Body of pancreas (tissue), 4 donors: ENCODE data around the gene NCAPD3. TPM values are rescaled to one million over a fixed set of nuclear protein-coding genes. Genes with fewer than 3 reads are reported as not detected.

ENCODE experiments used
- ATAC-seq: fragments of 150-250 bp; one replicate; pipeline ENCODE4 v1.9.1; 2016
- DNase-seq, 4 donors: peaks; one replicate each; pipeline ENCODE4 v3.0.0-alpha.2; 2019
- H3K27ac ChIP-seq, 4 donors: fragments of 200-600 bp; sonication (generic); 1 replicate in 3 of 4; 2 replicates in 1 of 4; pipeline versions ENCODE4 v1.5.1 to v1.6.1; 2016 to 2019; ENCODE audit warnings: mild to moderate bottlenecking in 1 of 4, mixed read lengths in 1 of 4, moderate library complexity in 1 of 4
- H3K27me3 ChIP-seq, 2 donors: fragments of 200-600 bp; sonication (generic); one replicate each; pipeline ENCODE4 v1.6.0; 2016; ENCODE audit warnings: mild to moderate bottlenecking in 1 of 2
- H3K36me3 ChIP-seq, 2 donors: fragments of 200-600 bp; sonication (generic); replicated peaks in 1 of 2; 2 replicates each; pipeline ENCODE4 v1.5.1; 2016; ENCODE audit warnings: low read depth in 2 of 2; ENCODE audit not compliant: insufficient read depth in 1 of 2
- H3K4me1 ChIP-seq: fragments of 200-600 bp; sonication (generic); one replicate; pipeline ENCODE4 v1.6.0; 2016
- H3K4me3 ChIP-seq, 2 donors: fragments of 200-600 bp; sonication (generic); 1 replicate in 1 of 2; 2 replicates in 1 of 2; pipeline ENCODE4 v1.5.1; 2016 to 2019
- H3K9me3 ChIP-seq, 3 donors: fragments of 200-600 bp; sonication (generic); 1 replicate in 2 of 3; 2 replicates in 1 of 3; pipeline ENCODE4 v1.5.1; 2016
- POLR2A ChIP-seq, 3 donors: fragments of 450-650 bp; IDR thresholded peaks; one replicate each; pipeline ENCODE4 v1.6.1; 2016; ENCODE audit warnings: antibody characterized with exemption in 3 of 3, mild to moderate bottlenecking in 2 of 3
- WGBS, 2 donors: methylation state at CpG; one replicate each; pipeline ENCODE4 v1.1.5; 2017; 5-methylcytosine and 5-hydroxymethylcytosine counted together
- intact Hi-C: fragments of 100-400 bp; cut with DNase I; formaldehyde crosslinking; loops from one replicate; pipeline ENCODE4 v1.15.1; 2023
- total RNA-seq, 2 donors: library from RNA; depleted of rRNA; stranded (reverse); fragments of >200 nt; gene quantifications; one replicate each; pipeline ENCODE4 v1.1.0, GENCODE V29; 2016
- TF ChIP-seq, protein P1 (sequence below), 7 experiments: fragments of 450-650 bp in 4 of 7; fragments of 200-600 bp in 3 of 7; sonication (generic) in 3 of 7; IDR thresholded peaks; one replicate each; pipeline ENCODE4 v1.5.1; 2016 to 2019; ENCODE audit warnings: antibody characterized with exemption in 7 of 7

NCAPD3 gene
- total RNA-seq, 2 donors from 2014 or later, result 4.7 to 10.9 TPM

DNA sequence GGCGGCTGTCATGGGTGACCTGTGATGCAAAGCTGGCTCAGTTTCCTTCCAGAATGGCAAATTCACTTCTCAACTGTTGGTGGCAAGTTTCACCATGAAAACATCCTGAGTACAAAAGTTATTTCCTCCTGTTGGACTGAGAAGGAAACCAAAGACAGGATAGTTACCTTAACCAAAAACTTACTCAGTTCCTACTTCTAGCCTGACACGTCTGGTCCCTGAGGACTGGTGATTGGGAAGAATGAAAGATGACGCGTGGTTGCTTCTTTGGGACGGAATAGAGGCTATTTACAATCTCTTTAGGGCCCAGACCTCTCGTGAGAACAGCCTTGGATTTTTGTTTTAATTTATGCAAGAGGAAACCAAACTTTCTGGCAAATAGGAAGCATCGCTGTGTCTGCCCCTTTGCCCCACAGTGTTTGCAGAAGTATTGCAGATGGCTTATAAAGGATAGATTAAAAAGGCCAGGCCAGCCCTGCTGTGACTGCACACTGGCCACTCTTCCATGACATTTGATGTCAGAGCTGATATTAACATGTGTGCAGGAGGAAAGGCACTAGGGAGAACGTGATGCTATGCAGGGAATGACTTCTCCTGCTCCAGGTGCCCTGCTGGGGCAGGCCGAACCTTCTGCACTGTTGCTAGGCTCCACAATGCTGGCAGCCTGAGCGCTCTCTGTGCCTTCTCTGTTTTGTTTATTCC lies 8.3 kb upstream of the NCAPD3 start:
- Histone ChIP-seq H3K9me3 (no peaks in the 10 kb centered on the region), H3K36me3 (no peaks in the 10 kb centered on the region), H3K4me1 (peaks cover 7% of the 10 kb centered on the region), H3K27me3 (no peaks in the 10 kb centered on the region), H3K4me3 (no peak overlapping the region), H3K27ac (no peak overlapping the region)
- WGBS, 2 donors, result 55 to 66% methylated on average over 10 of the region's 10 CpGs
- no peak for DNase-seq
- no peak for TF ChIP-seq POLR2A (IDR thresholded peaks at IDR 0.05)
- TF ChIP-seq, protein P1, sequence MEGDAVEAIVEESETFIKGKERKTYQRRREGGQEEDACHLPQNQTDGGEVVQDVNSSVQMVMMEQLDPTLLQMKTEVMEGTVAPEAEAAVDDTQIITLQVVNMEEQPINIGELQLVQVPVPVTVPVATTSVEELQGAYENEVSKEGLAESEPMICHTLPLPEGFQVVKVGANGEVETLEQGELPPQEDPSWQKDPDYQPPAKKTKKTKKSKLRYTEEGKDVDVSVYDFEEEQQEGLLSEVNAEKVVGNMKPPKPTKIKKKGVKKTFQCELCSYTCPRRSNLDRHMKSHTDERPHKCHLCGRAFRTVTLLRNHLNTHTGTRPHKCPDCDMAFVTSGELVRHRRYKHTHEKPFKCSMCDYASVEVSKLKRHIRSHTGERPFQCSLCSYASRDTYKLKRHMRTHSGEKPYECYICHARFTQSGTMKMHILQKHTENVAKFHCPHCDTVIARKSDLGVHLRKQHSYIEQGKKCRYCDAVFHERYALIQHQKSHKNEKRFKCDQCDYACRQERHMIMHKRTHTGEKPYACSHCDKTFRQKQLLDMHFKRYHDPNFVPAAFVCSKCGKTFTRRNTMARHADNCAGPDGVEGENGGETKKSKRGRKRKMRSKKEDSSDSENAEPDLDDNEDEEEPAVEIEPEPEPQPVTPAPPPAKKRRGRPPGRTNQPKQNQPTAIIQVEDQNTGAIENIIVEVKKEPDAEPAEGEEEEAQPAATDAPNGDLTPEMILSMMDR (IDR thresholded peaks at IDR 0.05), result no peak
- intact Hi-C loops, result no loop called here
- no peak for ATAC-seq

DNA sequence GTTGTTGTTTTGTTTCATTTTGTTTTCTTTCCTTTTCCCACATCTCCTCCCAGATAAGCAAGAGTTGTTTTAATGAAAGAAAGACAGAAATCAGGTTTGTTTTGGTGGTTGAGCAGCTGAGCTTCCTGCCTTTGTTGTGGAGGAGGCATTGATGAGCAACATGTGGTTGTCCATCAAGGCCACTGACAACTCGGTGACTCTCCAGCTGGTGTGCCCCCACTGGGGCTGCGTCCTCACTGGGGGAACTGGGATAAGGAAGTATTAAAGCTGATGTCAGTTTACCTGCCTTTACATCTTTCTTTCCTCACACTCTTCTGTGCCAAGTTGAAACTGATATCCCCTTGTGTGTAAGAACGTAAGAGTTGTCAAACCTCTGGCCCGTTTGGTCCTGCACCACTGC lies 6.6 kb upstream of the NCAPD3 start:
- H3K9me3 ChIP-seq, result no peaks in the 10 kb centered on the region
- no peak for TF ChIP-seq POLR2A (IDR thresholded peaks at IDR 0.05)
- TF ChIP-seq, protein P1 (IDR thresholded peaks at IDR 0.05), result no peak
- ATAC-seq, result no peak
- no peaks in the 10 kb centered on the region for H3K36me3 ChIP-seq
- intact Hi-C loops, result no loop called here
- H3K4me3 ChIP-seq, result no peak overlapping the region
- no peak for DNase-seq
- no peak overlapping the region for H3K27ac ChIP-seq
- H3K4me1 ChIP-seq, result peaks cover 22% of the 10 kb centered on the region
- no peaks in the 10 kb centered on the region for H3K27me3 ChIP-seq
- WGBS, 2 donors, result 66 to 75% methylated on average over 4 of the region's 4 CpGs

DNA sequence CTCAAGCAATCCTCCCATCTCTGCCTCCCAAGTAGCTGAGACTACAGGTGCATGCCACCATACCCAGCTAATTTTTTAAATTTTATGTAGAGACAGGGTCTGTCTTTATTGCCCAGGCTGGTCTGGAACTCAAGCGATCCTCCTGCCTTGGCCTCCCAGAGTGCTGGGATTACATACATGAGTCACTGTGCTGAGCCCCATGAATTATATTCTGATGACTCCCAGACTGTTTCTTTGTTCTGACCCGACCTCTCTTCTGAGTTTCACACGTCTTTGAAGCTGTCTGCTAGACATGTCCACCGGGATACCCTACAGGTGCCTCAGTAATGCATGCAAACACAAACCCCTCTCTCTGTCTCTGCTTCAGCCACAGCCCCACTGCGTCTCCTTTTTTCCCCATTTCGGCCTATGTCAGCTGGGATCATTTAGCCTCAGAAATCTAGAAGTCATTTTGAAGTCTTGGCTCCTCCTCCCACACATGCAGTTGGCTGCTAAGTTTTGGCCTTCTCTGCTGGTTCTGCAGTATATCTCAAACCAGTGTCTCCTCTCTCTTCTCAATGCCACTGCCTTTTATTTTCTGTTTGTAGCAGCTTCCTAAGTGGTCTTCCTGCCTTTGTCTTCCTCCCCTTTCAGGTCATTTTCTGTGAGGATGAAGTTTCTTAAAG lies 5.5 kb upstream of the NCAPD3 start:
- Histone ChIP-seq H3K4me1 (peaks cover 19% of the 10 kb centered on the region), H3K9me3 (no peaks in the 10 kb centered on the region), H3K27me3 (no peaks in the 10 kb centered on the region), H3K27ac (no peak overlapping the region), H3K4me3 (no peak overlapping the region), H3K36me3 (no peaks in the 10 kb centered on the region)
- ATAC-seq (no peak), DNase-seq (no peak)
- 79 to 83% methylated on average over 6 of the region's 6 CpGs for WGBS, 2 donors
- intact Hi-C loops, result no loop called here
- TF ChIP-seq, protein P1 (IDR thresholded peaks at IDR 0.05), result no peak
- no peak for TF ChIP-seq POLR2A (IDR thresholded peaks at IDR 0.05)

DNA sequence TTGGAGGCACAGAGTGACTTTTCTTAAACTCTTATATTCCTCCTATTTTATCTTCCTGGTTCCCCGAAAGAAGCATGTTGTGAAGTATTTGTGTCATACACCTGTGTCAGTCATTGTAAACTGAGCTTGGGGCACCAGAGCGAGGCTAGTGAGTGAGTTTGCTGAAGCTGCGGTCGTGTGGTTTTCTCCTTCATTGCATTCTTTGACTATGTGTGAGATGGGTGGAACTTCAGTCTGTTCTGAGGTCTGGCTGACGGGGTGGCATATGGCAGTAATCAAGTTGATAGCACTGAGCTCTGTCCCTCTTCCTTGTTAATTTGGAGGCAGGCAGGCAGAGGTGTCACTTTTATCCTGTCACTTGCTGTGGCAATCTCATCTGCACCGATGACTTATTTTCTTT lies 4.9 kb upstream of the NCAPD3 start:
- Histone ChIP-seq H3K4me1 (peaks cover 19% of the 10 kb centered on the region), H3K36me3 (no peaks in the 10 kb centered on the region), H3K4me3 (no peak overlapping the region), H3K27ac (no peak overlapping the region), H3K9me3 (no peaks in the 10 kb centered on the region), H3K27me3 (no peaks in the 10 kb centered on the region)
- WGBS, 2 donors, result 86 to 87% methylated on average over 6 of the region's 6 CpGs
- intact Hi-C loops, result no loop called here
- DNase-seq, result no peak
- no peak for ATAC-seq
- no peak for TF ChIP-seq POLR2A (IDR thresholded peaks at IDR 0.05)
- TF ChIP-seq, protein P1 (IDR thresholded peaks at IDR 0.05), result no peak
